ENCODE data around the gene WWTR1. TPM values are rescaled to one million over a fixed set of nuclear protein-coding genes. Genes with fewer than 3 reads are reported as not detected.

The WWTR1 gene
- polyA plus RNA-seq, 1 donor = 29.2 TPM

DNA sequence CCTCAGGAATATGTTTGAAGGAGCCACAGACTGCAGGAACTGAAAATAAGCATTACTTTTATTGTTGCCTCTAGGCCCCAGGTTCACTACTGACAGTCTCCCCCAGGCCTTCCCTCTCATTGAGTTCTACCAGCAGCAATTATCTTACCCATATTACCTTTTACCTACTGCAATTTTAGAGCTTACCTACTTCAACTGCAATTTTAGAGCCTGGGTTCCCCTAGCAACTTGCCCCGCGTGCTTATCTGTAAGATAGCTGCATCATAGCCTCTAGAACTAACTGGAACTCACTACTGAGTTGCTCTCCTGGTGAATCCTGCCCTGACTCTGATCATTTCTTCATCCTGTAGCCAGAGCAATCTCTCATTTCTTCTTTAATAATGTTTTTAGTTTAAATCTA, 29.2 kb upstream of the WWTR1 start:
- H3K36me3 ChIP-seq (ENCODE audit: control insufficient read depth, insufficient read depth, low read length) = no peaks in the 10 kb centered on the region
- no peak for DNase-seq
- WGBS (ENCODE audit: insufficient coverage, low lambda C conversion rate) = no CpG with 5 or more reads among the region's 2 CpGs
- peaks cover 3% of the 10 kb centered on the region for H3K9me3 ChIP-seq (ENCODE audit: control insufficient read depth, low read depth, low read length)
- no peak overlapping the region for H3K4me3 ChIP-seq (ENCODE audit: low read length)
- no peaks in the 10 kb centered on the region for H3K27me3 ChIP-seq (ENCODE audit: control insufficient read depth, insufficient read depth, low read length)
- H3K4me1 ChIP-seq (ENCODE audit: control insufficient read depth, insufficient read depth, low read length) = no peaks in the 10 kb centered on the region
- H3K27ac ChIP-seq (ENCODE audit: low read length) = no peak overlapping the region

DNA sequence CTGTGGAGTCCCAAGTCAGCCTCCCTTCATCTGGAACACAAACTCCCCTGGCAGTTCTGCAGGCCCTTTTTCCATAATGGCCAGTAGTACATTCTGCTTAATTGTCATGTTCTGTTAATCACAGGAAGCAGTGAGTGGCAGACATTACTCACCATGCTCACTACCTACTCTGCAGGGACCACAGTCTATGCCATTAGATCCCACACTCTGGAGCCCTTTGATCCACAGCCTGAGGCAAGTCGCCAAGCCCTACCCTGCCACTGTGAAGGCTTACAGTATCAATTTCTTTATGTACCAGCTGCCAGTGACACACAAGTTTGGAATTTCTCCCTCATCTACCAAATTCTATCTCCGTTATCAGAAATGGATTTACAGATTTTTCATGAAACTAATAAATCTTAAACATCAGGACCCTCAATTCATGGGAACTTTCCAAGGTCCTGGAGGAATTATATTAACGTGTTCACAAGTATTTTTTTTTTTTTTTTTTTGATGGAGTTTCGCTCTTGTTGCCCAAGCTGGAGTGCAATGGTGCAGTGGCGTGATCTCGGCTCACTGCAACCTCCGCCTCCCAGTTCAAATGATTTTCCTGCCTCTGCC, 20.6 kb upstream of the WWTR1 start:
- no CpG with 5 or more reads among the region's 7 CpGs for WGBS (ENCODE audit: insufficient coverage, low lambda C conversion rate)
- no peaks in the 10 kb centered on the region for H3K4me1 ChIP-seq (ENCODE audit: control insufficient read depth, insufficient read depth, low read length)
- no peak for DNase-seq
- H3K27ac ChIP-seq (ENCODE audit: low read length) = no peak overlapping the region
- no peaks in the 10 kb centered on the region for H3K27me3 ChIP-seq (ENCODE audit: control insufficient read depth, insufficient read depth, low read length)
- H3K9me3 ChIP-seq (ENCODE audit: control insufficient read depth, low read depth, low read length) = no peaks in the 10 kb centered on the region
- H3K4me3 ChIP-seq (ENCODE audit: low read length) = no peak overlapping the region
- no peaks in the 10 kb centered on the region for H3K36me3 ChIP-seq (ENCODE audit: control insufficient read depth, insufficient read depth, low read length)

DNA sequence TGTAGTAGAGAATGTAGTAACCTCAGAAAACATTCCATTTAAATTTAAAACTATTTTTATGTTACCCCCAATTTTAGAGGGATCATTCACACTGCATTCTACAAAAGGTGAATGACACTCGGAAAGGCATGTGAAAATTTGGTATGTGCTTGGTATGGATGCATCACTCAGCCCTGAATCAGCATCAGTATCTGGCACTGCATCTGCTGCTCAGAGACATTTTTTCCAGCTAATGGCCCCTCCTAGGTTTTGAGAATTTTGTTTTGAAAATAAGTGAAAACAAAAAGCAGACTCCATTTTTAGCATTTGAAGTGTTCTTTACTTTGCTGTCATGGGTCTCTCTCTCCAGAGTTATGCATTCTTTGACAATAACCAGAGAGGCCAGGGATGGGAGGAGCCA, 15.6 kb upstream of the WWTR1 start:
- no peak for DNase-seq
- no peaks in the 10 kb centered on the region for H3K27me3 ChIP-seq (ENCODE audit: control insufficient read depth, insufficient read depth, low read length)
- no peaks in the 10 kb centered on the region for H3K4me1 ChIP-seq (ENCODE audit: control insufficient read depth, insufficient read depth, low read length)
- H3K4me3 ChIP-seq (ENCODE audit: low read length) = no peak overlapping the region
- no CpG with 5 or more reads among the region's 1 CpG for WGBS (ENCODE audit: insufficient coverage, low lambda C conversion rate)
- no peaks in the 10 kb centered on the region for H3K36me3 ChIP-seq (ENCODE audit: control insufficient read depth, insufficient read depth, low read length)
- no peaks in the 10 kb centered on the region for H3K9me3 ChIP-seq (ENCODE audit: control insufficient read depth, low read depth, low read length)
- H3K27ac ChIP-seq (ENCODE audit: low read length) = no peak overlapping the region

DNA sequence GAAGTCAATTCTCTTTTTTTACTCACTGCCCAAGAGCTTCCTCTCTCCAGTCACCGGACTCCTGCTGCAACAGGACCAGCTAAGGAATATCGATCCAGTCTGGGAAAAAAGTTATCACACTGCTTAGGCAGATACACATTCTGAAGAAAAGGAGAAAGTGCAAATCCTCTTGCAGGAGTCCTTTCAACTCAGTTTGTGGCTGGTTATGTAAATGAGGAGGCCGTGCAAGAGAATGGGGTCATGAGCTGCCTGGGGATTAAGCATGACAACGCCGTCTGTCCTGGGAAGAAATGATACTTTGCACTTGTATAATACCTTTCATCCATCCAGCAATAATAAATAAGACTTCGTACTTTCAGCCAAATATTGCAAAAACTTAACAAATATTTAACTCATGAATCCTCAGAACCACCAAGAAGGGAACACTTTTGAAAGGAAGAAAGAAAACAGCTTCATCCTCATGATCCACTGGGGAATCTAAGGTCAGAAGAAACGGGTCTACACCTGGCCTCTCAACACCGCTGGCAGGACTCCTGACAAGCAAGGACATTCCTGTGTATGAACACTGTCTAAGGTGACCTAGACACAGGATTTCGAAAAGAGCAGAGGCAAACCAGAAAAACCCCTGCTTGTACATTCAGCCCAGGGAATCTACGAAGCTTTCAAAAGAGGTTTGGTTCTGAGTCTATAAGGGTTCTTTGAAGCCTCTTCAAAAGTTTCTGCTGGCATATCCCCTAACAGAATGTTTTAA, 13.1 kb upstream of the WWTR1 start:
- Histone ChIP-seq H3K4me3 (ENCODE audit: low read length) (no peak overlapping the region), H3K9me3 (ENCODE audit: control insufficient read depth, low read depth, low read length) (no peaks in the 10 kb centered on the region), H3K36me3 (ENCODE audit: control insufficient read depth, insufficient read depth, low read length) (no peaks in the 10 kb centered on the region), H3K4me1 (ENCODE audit: control insufficient read depth, insufficient read depth, low read length) (no peaks in the 10 kb centered on the region), H3K27ac (ENCODE audit: low read length) (no peak overlapping the region), H3K27me3 (ENCODE audit: control insufficient read depth, insufficient read depth, low read length) (no peaks in the 10 kb centered on the region)
- no peak for DNase-seq
- 50% methylated on average over 2 of the region's 10 CpGs for WGBS (ENCODE audit: insufficient coverage, low lambda C conversion rate)

DNA sequence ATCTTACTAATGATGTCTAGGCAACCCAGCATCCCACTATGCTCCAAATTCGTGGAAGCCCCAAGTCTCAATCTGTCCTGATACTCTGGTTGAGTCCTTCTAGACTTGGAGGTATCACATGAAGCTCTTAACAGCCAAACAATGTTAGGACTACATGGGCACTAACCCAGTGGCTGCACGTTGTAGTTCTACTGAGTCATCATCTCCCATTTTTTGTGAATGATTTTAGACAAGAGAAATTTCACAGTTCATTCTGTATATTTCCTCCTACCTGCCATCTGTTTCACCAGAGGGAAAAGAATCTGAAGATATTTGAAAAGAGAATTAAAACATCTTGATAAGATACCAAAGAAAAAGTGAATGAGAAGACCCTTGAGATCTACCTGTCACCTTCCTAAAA, 9.8 kb upstream of the WWTR1 start:
- WGBS (ENCODE audit: insufficient coverage, low lambda C conversion rate) = 80% methylated on average over 1 of the region's 2 CpGs
- H3K27me3 ChIP-seq (ENCODE audit: control insufficient read depth, insufficient read depth, low read length) = no peaks in the 10 kb centered on the region
- DNase-seq = no peak
- no peak overlapping the region for H3K4me3 ChIP-seq (ENCODE audit: low read length)
- H3K36me3 ChIP-seq (ENCODE audit: control insufficient read depth, insufficient read depth, low read length) = no peaks in the 10 kb centered on the region
- H3K27ac ChIP-seq (ENCODE audit: low read length) = no peak overlapping the region
- no peaks in the 10 kb centered on the region for H3K4me1 ChIP-seq (ENCODE audit: control insufficient read depth, insufficient read depth, low read length)
- no peaks in the 10 kb centered on the region for H3K9me3 ChIP-seq (ENCODE audit: control insufficient read depth, low read depth, low read length)

DNA sequence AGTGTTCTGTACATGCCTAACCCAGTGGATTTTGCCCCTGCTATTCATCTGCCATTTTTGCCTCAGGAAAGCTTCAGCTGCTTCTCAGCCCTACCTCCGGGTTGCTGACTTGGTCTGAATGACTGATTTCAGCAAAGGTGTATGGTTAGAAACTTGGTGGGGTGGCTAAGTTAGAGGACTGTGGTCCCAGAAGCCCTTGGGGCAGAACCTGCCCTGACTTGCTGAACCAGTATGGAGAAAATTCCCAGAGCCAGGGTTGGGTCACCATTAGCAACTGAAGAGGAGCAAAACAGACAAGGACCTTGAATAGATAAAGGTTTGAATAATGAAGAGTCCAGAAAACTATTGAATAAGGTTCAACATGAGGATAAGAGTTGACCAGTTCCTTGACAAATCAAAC, 6.1 kb upstream of the WWTR1 start:
- Histone ChIP-seq H3K9me3 (ENCODE audit: control insufficient read depth, low read depth, low read length) (no peaks in the 10 kb centered on the region), H3K4me1 (ENCODE audit: control insufficient read depth, insufficient read depth, low read length) (peaks cover 1% of the 10 kb centered on the region), H3K27ac (ENCODE audit: low read length) (no peak overlapping the region), H3K27me3 (ENCODE audit: control insufficient read depth, insufficient read depth, low read length) (no peaks in the 10 kb centered on the region), H3K36me3 (ENCODE audit: control insufficient read depth, insufficient read depth, low read length) (no peaks in the 10 kb centered on the region), H3K4me3 (ENCODE audit: low read length) (no peak overlapping the region)
- WGBS (ENCODE audit: insufficient coverage, low lambda C conversion rate) = no CpG with 5 or more reads among the region's 1 CpG
- no peak for DNase-seq

DNA sequence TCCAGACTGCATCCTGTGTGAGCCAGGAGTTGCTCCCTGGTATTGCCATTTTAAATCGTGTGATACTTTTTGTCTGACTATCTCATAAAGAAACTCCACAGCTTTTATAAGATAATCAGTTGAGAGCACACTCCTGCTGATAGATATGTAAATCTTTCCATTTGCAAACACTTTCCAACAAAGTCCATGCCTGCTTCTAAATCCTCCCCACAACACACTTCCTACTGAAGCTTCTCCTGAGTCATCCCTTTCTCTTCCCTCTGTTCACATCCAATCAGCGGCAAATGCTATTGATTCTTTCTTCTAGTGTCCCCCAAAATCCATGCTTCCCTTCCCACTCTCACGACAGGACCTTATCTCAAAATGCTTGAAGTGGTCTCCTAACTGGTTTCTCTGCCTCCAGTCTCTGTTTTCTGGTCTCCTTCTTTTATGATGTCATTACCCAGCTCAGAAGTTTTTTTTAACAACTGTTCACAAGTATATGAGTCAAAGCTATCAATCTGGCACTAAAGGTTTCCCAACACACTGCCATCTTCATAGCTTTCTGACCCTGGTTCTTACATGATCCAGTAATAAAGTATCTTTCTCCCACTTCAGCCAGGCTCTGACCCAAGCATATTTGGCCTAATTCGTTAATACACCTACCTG, 4.5 kb upstream of the WWTR1 start:
- Histone ChIP-seq H3K27me3 (ENCODE audit: control insufficient read depth, insufficient read depth, low read length) (no peaks in the 10 kb centered on the region), H3K27ac (ENCODE audit: low read length) (no peak overlapping the region), H3K4me1 (ENCODE audit: control insufficient read depth, insufficient read depth, low read length) (peaks cover 5% of the 10 kb centered on the region), H3K36me3 (ENCODE audit: control insufficient read depth, insufficient read depth, low read length) (no peaks in the 10 kb centered on the region), H3K4me3 (ENCODE audit: low read length) (no peak overlapping the region), H3K9me3 (ENCODE audit: control insufficient read depth, low read depth, low read length) (no peaks in the 10 kb centered on the region)
- 80% methylated on average over 1 of the region's 4 CpGs for WGBS (ENCODE audit: insufficient coverage, low lambda C conversion rate)
- no peak for DNase-seq

DNA sequence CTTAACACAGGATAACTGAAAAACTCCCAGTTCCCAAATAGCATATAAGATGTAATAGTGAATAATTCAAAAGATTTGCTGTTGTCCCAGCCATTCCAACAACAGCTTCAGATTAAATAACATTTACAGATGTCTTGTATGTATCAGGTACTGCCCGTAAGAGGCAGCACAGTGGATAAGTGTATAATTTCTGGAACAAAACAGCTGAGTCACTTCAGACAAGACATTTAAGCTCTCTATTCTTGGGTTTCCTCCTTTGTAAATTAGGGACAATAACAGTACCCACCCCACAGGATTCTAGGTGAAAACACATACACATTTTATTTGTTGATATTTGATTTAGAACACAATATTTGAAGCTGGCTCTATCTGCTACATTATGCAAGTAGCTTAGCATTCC, 2.6 kb upstream of the WWTR1 start:
- no peak for DNase-seq
- Histone ChIP-seq H3K36me3 (ENCODE audit: control insufficient read depth, insufficient read depth, low read length) (no peaks in the 10 kb centered on the region), H3K27me3 (ENCODE audit: control insufficient read depth, insufficient read depth, low read length) (no peaks in the 10 kb centered on the region), H3K4me1 (ENCODE audit: control insufficient read depth, insufficient read depth, low read length) (peaks cover 5% of the 10 kb centered on the region), H3K27ac (ENCODE audit: low read length) (no peak overlapping the region), H3K4me3 (ENCODE audit: low read length) (no peak overlapping the region), H3K9me3 (ENCODE audit: control insufficient read depth, low read depth, low read length) (no peaks in the 10 kb centered on the region)
- WGBS (ENCODE audit: insufficient coverage, low lambda C conversion rate) = no CpG with 5 or more reads among the region's 1 CpG

DNA sequence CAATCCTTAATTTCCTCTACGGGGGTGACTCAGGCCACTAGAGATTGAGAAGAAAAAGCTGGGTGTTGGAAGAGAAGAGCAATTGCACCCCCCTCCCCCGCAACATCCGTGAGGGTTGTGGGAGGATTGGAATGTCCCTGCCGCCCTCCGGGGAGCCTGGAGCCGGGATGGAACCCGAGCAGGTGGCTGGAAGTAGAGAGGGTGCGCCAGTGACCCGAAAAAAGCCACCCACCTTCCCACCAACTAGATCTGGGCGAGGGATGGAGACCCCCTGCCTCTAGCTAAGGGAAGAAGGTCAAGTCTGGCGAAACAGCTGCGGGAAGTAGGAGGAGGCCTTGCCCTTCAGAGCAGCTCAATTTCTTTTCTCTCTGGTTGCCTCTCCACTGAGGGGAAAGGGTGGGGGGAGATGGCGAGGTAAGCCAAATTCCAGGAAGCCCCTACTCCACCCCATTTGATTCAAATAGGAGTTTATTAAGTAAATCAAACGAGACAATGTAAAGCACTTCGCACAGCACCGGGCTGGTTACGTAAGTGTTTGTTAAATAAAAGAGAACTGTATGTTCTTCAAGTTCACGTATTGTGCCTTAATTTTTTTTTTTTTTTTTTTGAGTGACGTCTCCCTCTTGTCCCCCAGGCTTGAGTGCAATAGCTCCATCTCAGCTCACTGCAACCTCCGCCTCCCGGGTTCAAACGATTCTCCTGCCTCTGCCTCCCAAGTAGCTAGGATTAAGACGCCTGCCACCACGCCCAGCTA, 1.1 kb upstream of the WWTR1 start:
- Histone ChIP-seq H3K4me3 (ENCODE audit: low read length) (peak overlapping the region; percentile 57), H3K9me3 (ENCODE audit: control insufficient read depth, low read depth, low read length) (no peaks in the 10 kb centered on the region), H3K36me3 (ENCODE audit: control insufficient read depth, insufficient read depth, low read length) (no peaks in the 10 kb centered on the region), H3K27ac (ENCODE audit: low read length) (peak overlapping the region; percentile 73), H3K4me1 (ENCODE audit: control insufficient read depth, insufficient read depth, low read length) (peaks cover 5% of the 10 kb centered on the region), H3K27me3 (ENCODE audit: control insufficient read depth, insufficient read depth, low read length) (no peaks in the 10 kb centered on the region)
- DNase-seq = peak in 1 of 2 donors; percentile 60
- no CpG with 5 or more reads among the region's 24 CpGs for WGBS (ENCODE audit: insufficient coverage, low lambda C conversion rate)

DNA sequence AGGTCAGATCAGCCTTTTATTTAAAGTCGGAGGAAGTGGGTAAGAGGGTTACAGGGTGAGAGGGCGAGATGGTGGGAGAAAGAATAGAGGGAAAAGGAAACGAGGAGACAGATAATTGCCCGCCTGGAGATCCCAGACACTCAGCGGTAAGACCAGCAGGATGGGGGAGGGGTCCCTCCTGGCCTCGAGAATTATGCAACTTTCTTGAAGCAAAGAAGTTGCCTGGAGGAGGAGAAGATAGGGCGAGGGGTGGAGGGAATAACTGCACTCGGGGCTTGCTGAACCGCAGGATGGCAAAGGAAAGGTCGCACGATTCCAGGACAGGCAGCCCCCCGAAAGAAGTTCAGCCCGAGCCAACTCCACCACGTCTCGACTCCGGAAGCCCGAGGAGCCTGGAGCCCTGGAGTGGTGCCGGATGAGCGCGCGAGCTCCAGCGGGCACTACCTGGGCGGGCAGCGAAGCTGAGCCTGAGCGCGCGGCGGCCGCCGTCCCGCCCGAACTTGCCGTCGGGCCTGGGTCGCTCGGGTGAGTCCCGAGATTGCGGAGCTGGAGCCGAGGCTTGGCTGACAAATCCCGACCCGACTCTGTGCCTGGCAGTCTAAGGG, 402 bp downstream of the WWTR1 start:
- peaks cover 5% of the 10 kb centered on the region for H3K4me1 ChIP-seq (ENCODE audit: control insufficient read depth, insufficient read depth, low read length)
- peak; percentile 47 to 81 for DNase-seq
- no peaks in the 10 kb centered on the region for H3K9me3 ChIP-seq (ENCODE audit: control insufficient read depth, low read depth, low read length)
- no peaks in the 10 kb centered on the region for H3K27me3 ChIP-seq (ENCODE audit: control insufficient read depth, insufficient read depth, low read length)
- H3K27ac ChIP-seq (ENCODE audit: low read length) = peak overlapping the region; percentile 73
- peak overlapping the region; percentile 57 for H3K4me3 ChIP-seq (ENCODE audit: low read length)
- WGBS (ENCODE audit: insufficient coverage, low lambda C conversion rate) = 0% methylated on average over 5 of the region's 41 CpGs
- H3K36me3 ChIP-seq (ENCODE audit: control insufficient read depth, insufficient read depth, low read length) = no peaks in the 10 kb centered on the region
